Adrenal gland (tissue), 5 donors: ENCODE data around the gene MACROD2.

Experiments
- POLR2A ChIP-seq, 2 donors: fragments of 450-650 bp; IDR thresholded peaks; one replicate each; pipeline ENCODE4 v1.6.1; 2017; ENCODE audit warnings: antibody characterized with exemption in 2 of 2, mild to moderate bottlenecking in 2 of 2, moderate library complexity in 1 of 2
- TF ChIP-seq, protein P1 (sequence below), 6 experiments: fragments of 450-650 bp in 4 of 6; fragments of 200-600 bp in 2 of 6; sonication (generic) in 1 of 6; IDR thresholded peaks; 1 replicate in 5 of 6; 2 replicates in 1 of 6; pipeline versions ENCODE4 v1.5.1 to v1.8.0; 2016 to 2021; ENCODE audit warnings: antibody characterized with exemption in 6 of 6, mild to moderate bottlenecking in 2 of 6, moderate library complexity in 1 of 6
- donor health status: DM: no; HTN: no; CAD: no.

- TF ChIP-seq, protein P1, sequence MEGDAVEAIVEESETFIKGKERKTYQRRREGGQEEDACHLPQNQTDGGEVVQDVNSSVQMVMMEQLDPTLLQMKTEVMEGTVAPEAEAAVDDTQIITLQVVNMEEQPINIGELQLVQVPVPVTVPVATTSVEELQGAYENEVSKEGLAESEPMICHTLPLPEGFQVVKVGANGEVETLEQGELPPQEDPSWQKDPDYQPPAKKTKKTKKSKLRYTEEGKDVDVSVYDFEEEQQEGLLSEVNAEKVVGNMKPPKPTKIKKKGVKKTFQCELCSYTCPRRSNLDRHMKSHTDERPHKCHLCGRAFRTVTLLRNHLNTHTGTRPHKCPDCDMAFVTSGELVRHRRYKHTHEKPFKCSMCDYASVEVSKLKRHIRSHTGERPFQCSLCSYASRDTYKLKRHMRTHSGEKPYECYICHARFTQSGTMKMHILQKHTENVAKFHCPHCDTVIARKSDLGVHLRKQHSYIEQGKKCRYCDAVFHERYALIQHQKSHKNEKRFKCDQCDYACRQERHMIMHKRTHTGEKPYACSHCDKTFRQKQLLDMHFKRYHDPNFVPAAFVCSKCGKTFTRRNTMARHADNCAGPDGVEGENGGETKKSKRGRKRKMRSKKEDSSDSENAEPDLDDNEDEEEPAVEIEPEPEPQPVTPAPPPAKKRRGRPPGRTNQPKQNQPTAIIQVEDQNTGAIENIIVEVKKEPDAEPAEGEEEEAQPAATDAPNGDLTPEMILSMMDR (IDR thresholded peaks at IDR 0.05), result no peak
- no peak for TF ChIP-seq POLR2A (IDR thresholded peaks at IDR 0.05)
Observed at GRCh38 chr20:15240801-15241200, 1245.5 kb downstream of the MACROD2 start.
